HG02610 (cell line): ENCODE results near the gene ZNF484.
"Not testable (repeated sequence)": the region's sequence is repeated elsewhere in the genome, so short reads cannot be mapped to it uniquely, and the experiment has no call there.

Experiments used
- ATAC-seq: cut with Tn5 transposase; IDR thresholded peaks from one replicate; pipeline ENCODE4 v1.9.1; 2021; ENCODE audit warnings: mild to moderate bottlenecking, moderate library complexity; ENCODE audit not compliant: unreplicated experiment

Gene ZNF484

GRCh38 chr9:92864152-92864551, 13.7 kb downstream of the ZNF484 start:
- ATAC-seq: no peak

- no peak for ATAC-seq
These were observed 17.0 kb downstream of the ZNF484 start for GRCh38 chr9:92860867-92861266.

- ATAC-seq: no peak
These were observed 20.6 kb downstream of the ZNF484 start for GRCh38 chr9:92857236-92857635.

- ATAC-seq: no peak
These were observed 24.1 kb downstream of the ZNF484 start for GRCh38 chr9:92853716-92854115.

- ATAC-seq: no peak
These were observed 26.9 kb downstream of the ZNF484 start for GRCh38 chr9:92850898-92851297.

GRCh38 chr9:92848740-92849139, 29.1 kb downstream of the ZNF484 start:
- ATAC-seq: not testable (repeated sequence)

GRCh38 chr9:92846662-92847145, 31.1 kb downstream of the ZNF484 start:
- ATAC-seq: no peak

GRCh38 chr9:92838411-92838810, 39.4 kb downstream of the ZNF484 start:
- ATAC-seq: not testable (repeated sequence)

- no peak for ATAC-seq
These were observed 40.6 kb downstream of the ZNF484 start for GRCh38 chr9:92837191-92837590.

GRCh38 chr9:92829420-92829819, 48.4 kb downstream of the ZNF484 start:
- no peak for ATAC-seq

GRCh38 chr9:92825065-92825464, 52.8 kb downstream of the ZNF484 start:
- not testable (repeated sequence) for ATAC-seq

- no peak for ATAC-seq
These were observed 56.9 kb downstream of the ZNF484 start for GRCh38 chr9:92820964-92821363.

- not testable (repeated sequence) for ATAC-seq
These were observed 57.9 kb downstream of the ZNF484 start for GRCh38 chr9:92819898-92820297.

- not testable (repeated sequence) for ATAC-seq
These were observed 68.1 kb downstream of the ZNF484 start for GRCh38 chr9:92809629-92810326.

GRCh38 chr9:92808726-92809451, 68.9 kb downstream of the ZNF484 start:
- ATAC-seq: no peak

- ATAC-seq: no peak
These were observed 69.8 kb downstream of the ZNF484 start for GRCh38 chr9:92807757-92808725.

- no peak for ATAC-seq
These were observed 70.6 kb downstream of the ZNF484 start for GRCh38 chr9:92807031-92807756.

- ATAC-seq: no peak
These were observed 73.1 kb downstream of the ZNF484 start for GRCh38 chr9:92804727-92805126.

GRCh38 chr9:92798358-92798757, 79.5 kb downstream of the ZNF484 start:
- ATAC-seq: no peak

- not testable (repeated sequence) for ATAC-seq
These were observed 81.5 kb downstream of the ZNF484 start for GRCh38 chr9:92796337-92796804.
